Measurements from ENCODE around the gene SSTR4. TPM values are rescaled to one million over a fixed set of nuclear protein-coding genes. Genes with fewer than 3 reads are reported as not detected.
"Not testable (repeated sequence)": the region's sequence is repeated elsewhere in the genome, so short reads cannot be mapped to it uniquely, and the experiment has no call there.

SSTR4 gene
- total and polyA plus RNA-seq, 2 donors (not counting 3 experiments of a cell fraction or from before 2014, with no cell fraction given): not detected

- H3K4me1 ChIP-seq (ENCODE audit: control insufficient read depth, extremely low read depth, insufficient read depth, low read length): no peaks in the 10 kb centered on the region
- no peak overlapping the region for H3K4me3 ChIP-seq (replicated peaks in 1 of 3; ENCODE audit: insufficient read depth in 1 of 3, low read depth in 1 of 3, low read length in 3 of 3)
- H4K20me1 ChIP-seq (replicated peaks; ENCODE audit: control insufficient read depth, extremely low read depth, insufficient read depth, low read length): no peaks in the 10 kb centered on the region
- no peaks in the 10 kb centered on the region for H3K79me2 ChIP-seq (ENCODE audit: control insufficient read depth, insufficient read depth, low read length)
- H3K9me3 ChIP-seq (replicated peaks; ENCODE audit: control insufficient read depth, insufficient read depth, low read length): no peaks in the 10 kb centered on the region
- DNase-seq (ENCODE audit: low read depth, low spot score): no peak
- no peaks in the 10 kb centered on the region for H3K36me3 ChIP-seq (ENCODE audit: control insufficient read depth in 2 of 2, extremely low read depth in 1 of 2, insufficient read depth in 2 of 2, low read length in 2 of 2)
- FAIRE-seq: no peak
- H3K27me3 ChIP-seq (ENCODE audit: control insufficient read depth in 2 of 2, insufficient read depth in 2 of 2, low read length in 2 of 2): peaks cover 6 to 8% of the 10 kb centered on the region in 2 experiments
- CTCF ChIA-PET: interaction anchor here (1.1 to 1.4 kb wide), 2 partner anchors 12 to 24 kb away, joined by 3 read pairs; no protein-coding TSS in a partner anchor
- H3K9ac ChIP-seq (replicated peaks; ENCODE audit: extremely low read depth, insufficient read depth, low read length): no peak overlapping the region
- H3K27ac ChIP-seq (ENCODE audit: insufficient read depth, low read depth, low read length): no peak overlapping the region
- BruUV-seq (replicated peaks): no TSS peak
- H2AFZ ChIP-seq (ENCODE audit: low read depth, low read length): no peak overlapping the region
- TF ChIP-seq CTCF (IDR thresholded peaks at IDR 0.05; ENCODE audit: extremely low read depth in 1 of 2, insufficient read depth in 1 of 2, low read depth in 1 of 2, low read length in 2 of 2): no peak
- H3K4me2 ChIP-seq (ENCODE audit: insufficient read depth, low read length): no peak overlapping the region
- dilution Hi-C loops (cut with MboI; ENCODE audit: extremely low pct_ligation_motif_present, low sequenced_read_pairs) (no loop called here), intact Hi-C loops (cut with micrococcal nuclease) (no loop called here)
- no peaks in the 10 kb centered on the region for H3K9me1 ChIP-seq (replicated peaks; ENCODE audit: control insufficient read depth, extremely low read depth, insufficient read depth, low read length)
- POLR2A ChIA-PET: no interaction called here
Observed at GRCh38 chr20:22986601-22987000, 48.5 kb upstream of the SSTR4 start.

DNA sequence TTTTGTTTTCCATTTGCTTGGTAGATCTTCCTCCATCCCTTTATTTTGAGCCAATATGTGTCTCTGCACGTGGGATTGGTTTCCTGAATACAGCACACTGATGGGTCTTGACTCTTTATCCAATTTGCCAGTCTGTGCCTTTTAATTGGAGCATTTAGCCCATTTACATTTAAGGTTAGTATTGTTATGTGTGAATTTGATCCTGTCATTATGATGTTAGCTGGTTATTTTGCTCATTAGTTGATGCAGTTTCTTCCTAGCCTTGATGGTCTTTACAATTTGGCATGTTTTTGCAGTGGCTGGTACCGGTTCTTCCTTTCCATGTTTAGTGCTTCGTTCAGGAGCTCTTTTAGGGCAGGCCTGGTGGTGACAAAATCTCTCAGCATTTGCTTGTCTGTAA lies 43.7 kb upstream of the SSTR4 start:
- dilution Hi-C loops (cut with MboI; ENCODE audit: extremely low pct_ligation_motif_present, low sequenced_read_pairs); H3K79me2 ChIP-seq (ENCODE audit: control insufficient read depth, insufficient read depth, low read length); H3K4me1 ChIP-seq (ENCODE audit: control insufficient read depth, extremely low read depth, insufficient read depth, low read length); H3K27ac ChIP-seq (ENCODE audit: insufficient read depth, low read depth, low read length); H3K9me1 ChIP-seq (replicated peaks; ENCODE audit: control insufficient read depth, extremely low read depth, insufficient read depth, low read length); H3K36me3 ChIP-seq (ENCODE audit: control insufficient read depth in 2 of 2, extremely low read depth in 1 of 2, insufficient read depth in 2 of 2, low read length in 2 of 2); H4K20me1 ChIP-seq (replicated peaks; ENCODE audit: control insufficient read depth, extremely low read depth, insufficient read depth, low read length); BruUV-seq (replicated peaks); CTCF ChIA-PET; H2AFZ ChIP-seq (ENCODE audit: low read depth, low read length); H3K4me2 ChIP-seq (ENCODE audit: insufficient read depth, low read length); H3K27me3 ChIP-seq (ENCODE audit: control insufficient read depth in 2 of 2, insufficient read depth in 2 of 2, low read length in 2 of 2); DNase-seq (ENCODE audit: low read depth, low spot score); H3K9me3 ChIP-seq (replicated peaks; ENCODE audit: control insufficient read depth, insufficient read depth, low read length); FAIRE-seq; H3K4me3 ChIP-seq (replicated peaks in 1 of 3; ENCODE audit: insufficient read depth in 1 of 3, low read depth in 1 of 3, low read length in 3 of 3); H3K9ac ChIP-seq (replicated peaks; ENCODE audit: extremely low read depth, insufficient read depth, low read length); intact Hi-C loops (cut with micrococcal nuclease); POLR2A ChIA-PET: not testable (repeated sequence)
